GM18870 (cell line): ENCODE measurements around the gene SLC19A2.
A peak's percentile ranks its signal among the peaks of the same experiment; 100 is the strongest.

Experiments used
- ATAC-seq: cut with Tn5 transposase; IDR thresholded peaks from one replicate; pipeline ENCODE4 v1.9.1; 2021; ENCODE audit warnings: moderate library complexity; ENCODE audit not compliant: unreplicated experiment

SLC19A2 gene

GRCh38 chr1:169478094-169478672 is 7.6 kb downstream of the SLC19A2 start:
- no peak for ATAC-seq

- no peak for ATAC-seq
Measured at GRCh38 chr1:169475806-169476387, 9.8 kb downstream of the SLC19A2 start.

- ATAC-seq: no peak
Measured at GRCh38 chr1:169474302-169474995, 11.3 kb downstream of the SLC19A2 start.

DNA sequence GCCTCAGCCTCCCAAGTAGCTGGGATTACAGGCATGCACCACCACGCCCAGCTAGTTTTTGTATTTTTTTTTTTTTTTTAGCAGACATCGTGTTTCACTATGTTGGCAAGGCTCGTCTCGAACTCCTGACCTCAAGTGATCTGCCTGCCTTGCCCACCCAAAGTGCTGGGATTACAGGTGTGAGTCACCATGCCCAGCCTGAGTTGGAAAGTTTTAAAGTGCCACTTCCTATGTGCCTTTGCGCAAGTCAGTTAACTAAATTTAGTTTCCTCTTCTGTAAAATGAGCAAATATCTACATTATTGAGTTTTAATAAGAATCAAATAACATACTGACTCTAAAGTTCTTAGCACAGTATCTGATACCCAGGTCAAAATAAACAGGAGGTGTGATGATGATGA is 12.4 kb downstream of the SLC19A2 start:
- no peak for ATAC-seq

DNA sequence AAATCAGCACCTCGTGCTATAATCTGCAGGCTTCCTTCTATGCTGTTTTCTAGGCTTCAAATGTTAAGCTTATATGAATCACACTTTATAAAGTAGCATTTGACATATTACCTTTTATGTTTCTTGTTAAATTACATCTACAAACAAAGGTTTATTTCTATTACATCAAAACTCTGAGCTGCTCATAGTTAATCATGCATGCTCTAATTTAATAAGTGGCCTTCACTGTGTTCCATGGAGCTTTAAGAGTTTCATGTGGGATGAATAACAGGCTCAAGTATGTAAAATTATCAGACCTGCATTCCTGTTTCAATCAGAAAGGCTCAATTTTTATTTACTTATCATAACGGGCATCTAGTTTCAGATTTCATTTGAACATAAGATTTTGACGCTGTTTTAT is 13.0 kb downstream of the SLC19A2 start:
- ATAC-seq: no peak

- ATAC-seq: no peak
Measured at GRCh38 chr1:169468982-169469381, 16.8 kb downstream of the SLC19A2 start.

GRCh38 chr1:169466259-169467230 is 19.2 kb downstream of the SLC19A2 start:
- no peak for ATAC-seq

DNA sequence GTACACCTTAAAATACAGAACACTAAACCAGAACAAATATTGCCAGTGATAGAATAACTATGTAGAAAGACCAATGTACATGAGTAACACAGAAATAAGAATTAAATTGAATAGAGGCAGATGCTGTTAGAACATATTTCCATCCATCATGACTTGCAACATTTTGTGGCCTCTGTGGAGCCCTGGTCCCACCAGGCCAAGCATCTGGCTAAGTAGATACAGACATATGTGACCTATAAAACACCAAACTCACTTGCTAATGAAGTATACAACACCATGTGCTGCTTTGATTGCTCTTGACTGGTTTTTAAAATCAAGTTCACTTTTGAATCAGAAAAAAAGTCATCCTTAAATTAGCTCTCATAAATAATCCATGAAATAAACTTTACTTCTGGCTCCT is 20.5 kb downstream of the SLC19A2 start:
- no peak for ATAC-seq

DNA sequence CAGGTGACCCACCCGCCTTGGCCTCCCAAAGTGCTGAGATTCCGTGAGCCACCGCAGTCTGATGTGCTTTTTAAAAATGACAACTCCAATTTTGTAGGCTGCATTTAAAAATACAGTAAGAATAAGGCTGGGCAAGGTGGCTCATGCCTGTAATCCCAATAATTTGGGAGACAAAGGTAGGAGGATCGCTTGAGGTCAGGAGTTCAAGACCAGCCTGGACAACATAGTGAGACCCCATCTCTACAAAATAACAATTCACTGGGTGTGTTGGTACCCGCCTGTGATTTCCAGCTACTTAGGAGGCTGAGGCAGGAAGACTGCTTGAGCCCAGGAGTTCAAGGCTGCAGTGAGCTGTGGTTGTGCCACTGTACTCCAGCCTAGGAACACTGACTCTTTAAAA is 23.4 kb downstream of the SLC19A2 start:
- no peak for ATAC-seq

- no peak for ATAC-seq
Measured at GRCh38 chr1:169461390-169462000, 24.2 kb downstream of the SLC19A2 start.

DNA sequence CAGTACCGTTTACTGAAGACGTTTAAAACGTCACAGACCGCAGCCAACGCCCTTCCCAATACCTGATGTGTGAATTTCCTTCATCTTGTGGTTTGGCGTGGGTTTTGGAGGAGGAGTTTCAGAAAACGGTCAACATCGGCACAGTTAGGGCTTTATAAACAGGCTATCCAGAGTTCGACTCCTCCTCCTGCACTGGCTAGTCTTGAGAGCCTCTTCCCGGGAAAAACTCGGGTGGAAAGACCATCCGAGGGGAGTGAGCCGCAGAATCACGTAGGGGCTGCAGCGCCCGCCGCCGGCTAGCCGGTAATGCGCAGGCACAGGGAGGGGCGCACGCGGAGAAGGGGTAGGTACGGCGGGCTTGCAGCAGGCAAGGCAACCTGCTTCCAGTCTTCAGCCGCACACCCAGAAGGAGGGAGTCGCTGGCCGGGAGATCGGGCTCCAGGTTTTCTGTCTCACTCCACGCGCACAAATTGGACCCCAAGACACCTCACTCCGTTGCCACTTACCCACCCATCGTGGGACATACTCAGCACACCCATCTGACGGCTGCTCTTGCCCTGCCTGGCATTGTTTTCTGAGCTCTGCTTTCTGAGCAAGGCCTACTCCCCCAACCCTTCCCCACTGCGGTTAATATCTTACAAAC is 25.4 kb downstream of the SLC19A2 start:
- ATAC-seq: no peak

- no peak for ATAC-seq
Measured at GRCh38 chr1:169457443-169457842, 28.3 kb downstream of the SLC19A2 start.

- no peak for ATAC-seq
Measured at GRCh38 chr1:169456029-169456428, 29.7 kb downstream of the SLC19A2 start.

DNA sequence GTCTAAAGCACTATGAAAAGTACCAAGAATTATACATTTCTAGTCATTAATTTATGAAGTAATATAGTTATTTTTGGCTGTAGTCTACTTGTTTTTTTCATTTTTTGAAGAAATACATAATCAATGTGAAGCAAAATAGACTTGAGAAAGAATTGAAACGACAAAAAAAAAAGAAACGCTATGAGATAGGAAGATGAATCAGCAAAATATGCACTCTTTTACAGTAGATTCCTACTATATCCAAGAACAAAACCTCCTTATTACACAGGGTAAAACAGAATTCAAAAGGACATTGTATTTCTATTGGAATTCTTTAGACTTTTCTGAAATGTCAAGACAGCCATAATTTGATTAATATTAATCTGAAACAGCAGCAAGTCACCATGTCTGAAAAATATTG is 32.8 kb downstream of the SLC19A2 start:
- no peak for ATAC-seq

DNA sequence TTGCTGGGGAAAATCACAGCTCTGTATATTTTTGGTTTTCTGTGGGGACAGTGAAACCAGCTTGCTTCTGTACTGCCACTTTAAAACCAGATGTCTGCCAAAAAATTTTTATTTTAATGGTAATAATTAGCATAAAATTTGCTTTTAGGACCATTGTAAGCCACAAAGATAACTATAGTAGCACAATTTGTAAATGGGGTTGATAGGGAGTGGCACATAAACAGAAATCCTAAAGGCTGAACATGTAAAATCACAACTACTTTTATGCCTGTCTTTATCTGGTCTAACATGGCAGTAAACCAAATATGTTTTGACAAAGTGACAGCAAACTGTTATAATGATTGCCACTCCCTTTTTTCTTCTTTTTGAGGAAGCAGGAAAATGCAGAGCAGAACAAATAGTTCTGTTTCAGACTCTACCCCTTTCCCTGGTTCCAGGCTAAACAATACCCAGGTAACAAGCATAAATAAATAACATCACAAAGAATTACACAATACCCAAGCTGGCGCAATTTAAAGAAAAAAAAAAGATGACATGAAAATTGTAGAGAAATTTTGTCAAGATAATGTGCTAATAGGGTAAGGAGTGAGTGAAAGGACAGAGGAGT is 34.4 kb downstream of the SLC19A2 start:
- ATAC-seq: no peak

GRCh38 chr1:169443923-169444322 is 41.8 kb downstream of the SLC19A2 start:
- ATAC-seq: no peak

DNA sequence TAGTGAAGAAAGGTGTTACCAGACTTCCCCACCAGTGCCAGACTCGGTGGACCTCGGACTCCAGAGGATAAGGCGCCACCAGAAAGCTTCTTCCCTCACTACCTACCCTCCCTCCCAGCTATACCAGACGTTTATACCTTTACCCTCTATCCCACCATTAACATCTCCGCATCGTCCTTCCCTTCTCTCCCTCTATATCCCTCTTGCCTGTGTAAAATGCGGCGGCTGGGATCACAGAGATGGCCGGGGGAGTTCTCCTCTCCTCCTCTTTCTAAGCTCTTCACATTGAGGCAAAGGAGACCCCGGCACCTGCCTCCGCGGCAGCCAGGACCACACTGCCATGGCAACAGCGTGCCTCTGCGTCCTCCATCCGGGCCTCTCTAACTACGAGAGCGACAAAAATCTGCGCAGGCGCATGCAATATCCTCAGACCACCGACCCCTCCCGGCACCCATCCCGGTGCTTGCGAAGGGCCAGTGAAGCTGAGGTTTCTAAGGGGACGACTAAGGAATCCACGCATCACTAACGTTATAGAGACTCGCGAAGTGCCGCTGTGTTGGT is 58.6 kb downstream of the SLC19A2 start, which contains the start of gene CCDC181:
Gene CCDC181, minus strand, starts transcription at position 394 of the 561 bp plus-strand sequence. CDS start 2,547 bp downstream, outside the sequence.
- peak; percentile 60 for ATAC-seq

DNA sequence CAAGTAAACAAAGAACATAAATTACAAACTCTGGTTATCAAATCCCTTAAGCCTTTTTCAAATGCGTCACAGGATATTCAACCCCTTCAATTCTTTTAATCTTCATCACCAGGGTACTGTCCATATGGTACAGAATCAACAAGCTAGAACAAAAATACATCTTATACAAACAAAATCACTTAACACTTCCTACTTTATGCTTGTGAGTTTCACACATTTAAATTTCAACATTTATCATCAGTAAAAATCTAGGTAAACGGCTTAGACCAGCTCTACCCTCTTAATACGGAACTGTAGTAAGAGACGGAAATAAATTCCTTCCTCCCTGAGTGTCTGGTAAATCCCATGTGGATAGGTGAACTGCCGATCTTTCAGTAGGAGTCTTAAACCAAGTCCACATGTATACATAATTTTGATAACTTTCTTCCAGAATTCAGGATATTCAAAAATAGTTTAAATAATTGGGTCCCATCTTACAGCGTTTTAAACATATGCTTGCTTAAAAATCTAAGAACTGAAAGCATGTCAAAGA is 59.5 kb downstream of the SLC19A2 start:
- no peak for ATAC-seq

DNA sequence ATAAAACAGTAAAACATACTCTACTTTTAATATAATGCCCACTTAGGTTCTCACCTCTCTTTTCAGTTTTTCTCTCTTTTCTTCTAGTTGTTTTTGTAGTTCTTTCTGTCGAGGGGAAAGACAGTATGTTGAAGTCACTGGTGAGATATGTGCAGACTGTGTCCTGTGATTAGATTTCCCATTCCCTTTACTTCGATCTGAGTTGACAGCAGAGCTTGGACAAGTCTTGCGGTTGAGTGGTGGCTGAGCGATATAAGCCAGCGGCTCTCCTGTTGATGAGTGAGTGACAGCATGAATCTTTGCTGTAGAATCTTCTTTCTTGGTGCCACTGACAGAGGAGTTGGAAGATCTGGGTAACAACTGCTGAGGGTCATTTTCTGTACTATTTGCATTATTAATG is 64.4 kb downstream of the SLC19A2 start:
- no peak for ATAC-seq
